Sigmoid colon (tissue), 4 donors: ENCODE results near the gene KDM1B.

ENCODE experiments used
- CTCF ChIP-seq, 4 experiments: fragments of 450-650 bp in 3 of 4; fragments of 200-600 bp in 1 of 4; IDR thresholded peaks; one replicate each; pipeline ENCODE4 v1.5.1; 2016 to 2019; ENCODE audit warnings: antibody characterized with exemption in 4 of 4, mild to moderate bottlenecking in 3 of 4, moderate library complexity in 2 of 4
- EP300 ChIP-seq, 4 donors: sonication (generic); formaldehyde crosslinking; IDR thresholded peaks; one replicate each; pipeline ENCODE4 v1.6.1; 2017; ENCODE audit warnings: antibody characterized with exemption in 4 of 4
- POLR2A ChIP-seq, 2 donors: fragments of 450-650 bp; IDR thresholded peaks; one replicate each; pipeline ENCODE4 v1.6.1; 2016; ENCODE audit warnings: antibody characterized with exemption in 2 of 2, mild to moderate bottlenecking in 2 of 2, moderate library complexity in 2 of 2
- POLR2AphosphoS5 ChIP-seq, 4 donors: sonication (generic); formaldehyde crosslinking; IDR thresholded peaks; one replicate each; pipeline ENCODE4 v1.6.1; 2017; ENCODE audit warnings: antibody characterized with exemption in 4 of 4

DNA sequence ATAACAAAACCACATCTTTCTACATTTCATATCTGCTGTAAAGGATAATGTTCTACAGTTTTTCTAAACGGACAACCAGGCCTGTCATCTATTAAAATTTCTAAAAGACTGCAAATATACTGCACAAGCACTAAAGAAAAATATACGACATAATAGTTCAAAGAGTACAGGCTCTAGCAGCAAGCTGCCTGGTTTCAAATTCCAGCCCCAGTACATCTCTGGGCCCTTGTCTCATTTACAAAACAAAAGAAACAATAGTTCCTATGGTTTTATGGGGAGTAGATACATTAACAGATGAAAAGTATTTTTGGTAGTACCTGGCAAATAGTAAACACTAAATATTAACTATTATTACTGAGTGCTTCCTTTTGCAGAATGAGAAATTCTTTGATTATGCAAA lies 85.0 kb downstream of the KDM1B start:
- no peak for TF ChIP-seq CTCF (IDR thresholded peaks at IDR 0.05)
- no peak for TF ChIP-seq POLR2A (IDR thresholded peaks at IDR 0.05)
- no peak for TF ChIP-seq EP300 (IDR thresholded peaks at IDR 0.05)
- TF ChIP-seq POLR2AphosphoS5 (IDR thresholded peaks at IDR 0.05), result no peak
